ENCODE data around the gene MAPK6. TPM values are rescaled to one million over a fixed set of nuclear protein-coding genes. Genes with fewer than 3 reads are reported as not detected.
A peak's percentile ranks its signal among the peaks of the same experiment; 100 is the strongest.

MAPK6 gene
- total and polyA plus RNA-seq, 2 of the 4 experiments (the other 2 are of a cell fraction) = 22.6 to 60.6 TPM

DNA sequence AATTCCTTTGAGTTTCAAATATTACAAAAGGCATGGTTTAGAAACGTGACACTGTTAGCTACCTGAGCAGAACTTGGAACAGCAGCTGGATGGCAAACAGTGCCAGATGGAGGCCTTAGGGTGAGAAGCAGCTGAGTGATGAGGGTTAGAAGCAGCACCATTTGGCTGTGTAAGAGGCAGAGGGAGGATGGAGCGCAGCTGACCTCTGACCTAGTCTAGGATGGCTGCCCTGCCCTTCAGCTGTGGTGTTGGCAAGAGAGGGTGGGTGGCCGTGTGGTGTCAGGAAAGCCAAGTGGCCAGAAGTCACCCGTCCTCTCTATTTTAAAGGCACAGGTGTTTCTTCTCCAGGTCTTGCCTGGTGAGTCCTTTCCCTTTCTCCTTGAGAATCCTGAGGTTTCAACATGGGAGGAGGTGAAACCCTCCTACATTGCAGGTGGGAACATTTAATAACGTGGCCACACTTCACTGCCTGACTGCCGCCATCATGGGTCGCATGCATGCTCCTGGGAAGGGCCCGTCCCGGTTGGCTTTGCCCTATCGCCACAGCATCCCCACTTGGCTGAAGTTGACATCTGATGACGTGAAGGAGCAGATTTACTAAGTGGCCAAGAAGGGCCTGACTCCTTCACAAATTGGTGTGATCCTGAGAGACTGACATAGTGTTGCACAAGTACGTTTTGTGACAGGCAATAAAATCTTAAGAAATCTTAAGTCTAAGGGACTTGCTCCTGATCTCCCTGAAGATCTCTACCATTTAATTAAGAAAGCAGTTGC, 76.0 kb downstream of the MAPK6 start (continued):
- no peak for TF ChIP-seq RFX5 (IDR thresholded peaks at IDR 0.05; ENCODE audit: low read depth, low read length)

DNA sequence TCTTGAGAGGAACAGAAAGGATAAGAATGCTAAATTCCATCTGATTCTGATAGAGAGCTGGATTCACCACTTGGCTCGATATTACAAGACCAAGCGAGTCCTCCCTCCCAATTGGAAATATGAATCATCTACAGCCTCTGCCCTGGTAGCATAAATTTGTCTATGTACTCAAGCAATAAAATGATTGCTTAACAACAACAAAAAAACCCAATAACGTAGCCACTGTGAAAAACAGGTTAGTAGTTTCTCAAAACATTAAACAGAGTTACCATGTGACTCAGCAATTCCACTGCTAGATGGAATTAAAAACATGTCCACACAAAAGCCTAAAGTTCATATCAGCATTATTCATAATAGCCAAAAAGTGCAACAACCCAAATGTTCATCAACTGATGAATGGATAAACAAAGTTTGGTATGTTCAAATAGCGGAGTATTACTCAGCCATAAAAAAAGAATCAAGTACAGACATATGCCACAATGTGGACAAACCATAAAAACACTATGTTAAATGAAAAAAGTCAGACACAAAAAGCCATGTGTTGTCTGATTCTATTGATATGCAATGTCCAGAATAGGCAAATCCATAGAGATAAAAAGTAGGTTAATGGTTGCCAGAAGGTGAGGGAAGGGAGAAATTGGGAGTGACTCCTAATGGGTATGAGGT, 76.7 kb downstream of the MAPK6 start:
- ATAC-seq (ENCODE audit: low read depth) (peak; percentile 66), DNase-seq (peak; percentile 93)
- no peak overlapping the region for H4K5ac ChIP-seq (ENCODE audit: low read depth, low read length)
- no peak overlapping the region for H3K27ac ChIP-seq (ENCODE audit: insufficient read depth, low read length)
- no peak overlapping the region for H2BK20ac ChIP-seq (ENCODE audit: low read depth, low read length)
- no peaks in the 10 kb centered on the region for H3K9me3 ChIP-seq (ENCODE audit: control insufficient read depth, insufficient read depth, low read length)
- POLR2A ChIA-PET (ENCODE audit: unreplicated experiment) = no interaction called here
- H3K9me1 ChIP-seq (ENCODE audit: insufficient read depth, low read length) = peaks cover 21% of the 10 kb centered on the region
- H2AK5ac ChIP-seq (ENCODE audit: low read depth, low read length) = no peak overlapping the region
- intact Hi-C loops (cut with micrococcal nuclease) = no loop called here
- no peak overlapping the region for H4K91ac ChIP-seq (ENCODE audit: insufficient read depth, low read depth, low read length)
- H3K4ac ChIP-seq (ENCODE audit: low read depth, low read length) = no peak overlapping the region
- H2BK5ac ChIP-seq (ENCODE audit: low read depth, low read length, poor library complexity, severe bottlenecking) = peak overlapping the region; percentile 34
- no peak overlapping the region for H2BK120ac ChIP-seq (ENCODE audit: low read depth, low read length)
- no peak overlapping the region for H3K9ac ChIP-seq (ENCODE audit: low read depth, low read length)
- H3K27me3 ChIP-seq (ENCODE audit: control insufficient read depth, insufficient read depth, low read length) = no peaks in the 10 kb centered on the region
- H3K4me1 ChIP-seq (ENCODE audit: control insufficient read depth, insufficient read depth, low read length) = peaks cover 22% of the 10 kb centered on the region
- no peak overlapping the region for H3K56ac ChIP-seq (ENCODE audit: extremely low read depth, insufficient read depth, low read length)
- in situ Hi-C loops (cut with MboI; ENCODE audit: low sequenced_read_pairs) = no loop called here
- no peaks in the 10 kb centered on the region for H3K36me3 ChIP-seq (ENCODE audit: control insufficient read depth, insufficient read depth, low read length)
- H3K14ac ChIP-seq (replicated peaks; ENCODE audit: low read depth, low read length) = no peak overlapping the region
- H2AK9ac ChIP-seq (replicated peaks; ENCODE audit: low read depth, low read length, poor library complexity) = no peak overlapping the region
- no peak overlapping the region for H3K4me3 ChIP-seq (ENCODE audit: insufficient read depth, low read depth, low read length)
- no peak overlapping the region for H3K23ac ChIP-seq (ENCODE audit: low read depth, low read length)
- no peaks in the 10 kb centered on the region for H4K20me1 ChIP-seq (ENCODE audit: insufficient read depth, low read length)
- H3K4me2 ChIP-seq (ENCODE audit: low read depth, low read length) = no peak overlapping the region
- H2BK15ac ChIP-seq (ENCODE audit: low read depth, low read length) = no peak overlapping the region; the same call in 2 of the 3 replicates
- peaks cover 0 to 11% of the 10 kb centered on the region in 2 experiments; a peak in 1 of 4 replicates for H3K79me1 ChIP-seq (ENCODE audit: low read depth in 1 of 2, low read length in 2 of 2)
- CTCF ChIA-PET = no interaction called here
- BruUV-seq (replicated peaks) = no TSS peak
- no peak overlapping the region for H2AFZ ChIP-seq (replicated peaks; ENCODE audit: low read length, poor library complexity)
- dilution Hi-C loops (cut with HindIII; ENCODE audit: low sequenced_read_pairs, unreplicated experiment) = no loop called here
- WGBS, 2 experiments (ENCODE audit: extremely low coverage in 2 of 2, insufficient read length in 1 of 2) = no CpG with 5 or more reads among the region's 4 CpGs
- no peak overlapping the region for H4K8ac ChIP-seq (ENCODE audit: low read depth in 2 of 2, low read length in 2 of 2)
- no peak overlapping the region; the same call in 1 of the 2 replicates for H3K18ac ChIP-seq (ENCODE audit: low read depth, low read length)
- TF ChIP-seq RFX5 (IDR thresholded peaks at IDR 0.05; ENCODE audit: low read depth, low read length) (no peak), BHLHE40 (IDR thresholded peaks at IDR 0.05; ENCODE audit: low read depth, low read length) (no peak), SMC3 (IDR thresholded peaks at IDR 0.05; ENCODE audit: low read depth, low read length) (no peak), ELK1 (IDR thresholded peaks at IDR 0.05; ENCODE audit: borderline replicate concordance, low read depth, low read length) (no peak), MXI1 (IDR thresholded peaks at IDR 0.05; ENCODE audit: borderline replicate concordance, low read depth, low read length) (no peak), CEBPB (IDR thresholded peaks at IDR 0.05; ENCODE audit: low read depth, low read length) (peak; percentile 94), POLR2A (IDR thresholded peaks at IDR 0.05; ENCODE audit: low read depth, low read length) (no peak), MAZ (IDR thresholded peaks at IDR 0.05; ENCODE audit: borderline replicate concordance, low read depth, low read length) (no peak), CHD1 (IDR thresholded peaks at IDR 0.05; ENCODE audit: low read depth, low read length) (no peak), NFE2L2 (IDR thresholded peaks at IDR 0.05; ENCODE audit: low read depth, low read length) (peak; percentile 92), MAFK (IDR thresholded peaks at IDR 0.05; ENCODE audit: low read depth, low read length) (peak; percentile 89), FOS (IDR thresholded peaks at IDR 0.05; ENCODE audit: low read depth, low read length) (peak; percentile 31; the same call in 1 of the 2 replicates)
- TF ChIP-seq, protein P1, sequence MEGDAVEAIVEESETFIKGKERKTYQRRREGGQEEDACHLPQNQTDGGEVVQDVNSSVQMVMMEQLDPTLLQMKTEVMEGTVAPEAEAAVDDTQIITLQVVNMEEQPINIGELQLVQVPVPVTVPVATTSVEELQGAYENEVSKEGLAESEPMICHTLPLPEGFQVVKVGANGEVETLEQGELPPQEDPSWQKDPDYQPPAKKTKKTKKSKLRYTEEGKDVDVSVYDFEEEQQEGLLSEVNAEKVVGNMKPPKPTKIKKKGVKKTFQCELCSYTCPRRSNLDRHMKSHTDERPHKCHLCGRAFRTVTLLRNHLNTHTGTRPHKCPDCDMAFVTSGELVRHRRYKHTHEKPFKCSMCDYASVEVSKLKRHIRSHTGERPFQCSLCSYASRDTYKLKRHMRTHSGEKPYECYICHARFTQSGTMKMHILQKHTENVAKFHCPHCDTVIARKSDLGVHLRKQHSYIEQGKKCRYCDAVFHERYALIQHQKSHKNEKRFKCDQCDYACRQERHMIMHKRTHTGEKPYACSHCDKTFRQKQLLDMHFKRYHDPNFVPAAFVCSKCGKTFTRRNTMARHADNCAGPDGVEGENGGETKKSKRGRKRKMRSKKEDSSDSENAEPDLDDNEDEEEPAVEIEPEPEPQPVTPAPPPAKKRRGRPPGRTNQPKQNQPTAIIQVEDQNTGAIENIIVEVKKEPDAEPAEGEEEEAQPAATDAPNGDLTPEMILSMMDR (conservative IDR thresholded peaks at IDR 0.05; ENCODE audit: low read depth, low read length) = no peak

Measured in IMR-90 (cell line).